Left colon (tissue), 2 donors: ENCODE measurements around the gene FBLN2. TPM values are rescaled to one million over a fixed set of nuclear protein-coding genes. Genes with fewer than 3 reads are reported as not detected.

Source experiments
- ATAC-seq: fragments of 200-7000 bp; cut with Tn5 transposase; one replicate; pipeline ENCODE4 v1.9.1; 2020; ENCODE audit warnings: mild to moderate bottlenecking, moderate library complexity
- DNase-seq, 2 donors: peaks; one replicate each; pipeline ENCODE4 v3.0.0-alpha.2; 2020
- intact Hi-C, 2 donors: fragments of 100-400 bp; cut with DNase I in 1 of 2; cut with micrococcal nuclease in 1 of 2; formaldehyde crosslinking; loops; one replicate each; pipeline versions ENCODE4 v1.11.2 to v1.14.0; 2022; cut with DNase I, micrococcal nuclease
- total RNA-seq, 2 donors: library from RNA; stranded (reverse); fragmentation: NEBNext Ultra II Directional; extraction: Animal tissue kit (Norgen Biotek cat#: 25700); gene quantifications; one replicate each; pipeline ENCODE4 v1.2.1, GENCODE V29; 2021
- donor health status: DM: no; HTN: no; CAD: no.
- donor health status: DM: yes; HTN: yes; CAD: no.

The FBLN2 gene
- total RNA-seq, 2 donors from 2014 or later, result 20.7 to 22.8 TPM

DNA sequence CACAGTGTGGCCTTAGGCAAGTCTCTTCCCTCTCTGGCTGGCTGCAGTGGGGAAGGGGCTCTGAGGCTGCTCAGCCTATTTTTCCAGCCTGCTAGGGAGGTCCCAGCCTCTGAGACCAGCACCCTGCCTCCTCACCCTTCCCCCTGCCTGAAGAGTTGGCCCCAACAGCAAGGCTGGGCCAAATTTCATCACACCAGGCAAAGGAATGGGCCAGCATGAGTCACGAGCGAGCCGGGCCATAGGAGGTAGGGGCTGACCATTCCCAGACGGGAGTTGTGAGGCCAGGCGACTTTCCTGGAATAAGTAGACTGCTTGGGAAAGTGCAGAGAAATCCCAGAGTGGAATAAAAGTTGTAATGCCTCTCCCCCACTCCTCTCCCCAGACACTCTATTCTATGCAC is 5.7 kb upstream of the FBLN2 start:
- DNase-seq (no peak), ATAC-seq (no peak)

GRCh38 chr3:13544293-13544831 is 4.6 kb upstream of the FBLN2 start:
- no peak for ATAC-seq
- intact Hi-C loops, result no loop called here
- DNase-seq, result no peak

More for the DNA sequence above, 5.7 kb upstream of the FBLN2 start:
- intact Hi-C loops, result no loop called here

DNA sequence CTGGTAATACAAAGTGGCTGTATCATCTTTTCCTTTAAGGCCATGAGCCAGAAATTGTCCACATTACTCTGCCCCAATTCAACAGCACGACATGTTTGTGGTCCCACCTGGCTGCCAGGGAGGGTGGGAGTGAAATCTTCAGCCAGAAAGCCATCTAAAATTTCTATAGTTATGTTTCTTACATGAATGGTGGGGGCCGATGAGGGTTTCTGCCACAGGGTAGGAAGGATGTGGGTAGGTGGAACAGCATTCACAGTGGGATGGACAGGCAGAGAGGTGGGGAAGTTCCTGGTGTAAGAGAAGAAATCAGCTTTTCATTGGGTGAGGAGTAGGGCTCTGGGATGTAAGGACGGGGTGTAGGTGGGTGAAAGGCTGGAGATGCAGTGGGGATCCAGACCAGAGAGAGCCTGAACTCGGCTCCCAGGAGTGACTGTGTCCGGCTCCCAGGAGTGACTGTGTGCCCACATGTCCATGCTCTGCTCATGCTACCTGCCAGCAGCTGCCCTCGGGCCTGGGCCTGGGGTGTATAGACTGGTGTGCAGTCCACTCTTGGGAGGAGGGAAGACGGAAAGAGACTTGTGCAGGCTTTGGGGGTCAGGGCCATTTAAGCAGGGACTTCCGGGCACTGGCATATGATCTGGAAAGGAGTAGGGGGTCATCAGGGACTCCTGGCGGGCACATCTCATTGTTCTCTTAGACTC is 3.8 kb upstream of the FBLN2 start:
- ATAC-seq (no peak), DNase-seq (no peak)
- intact Hi-C loops, result no loop called here

DNA sequence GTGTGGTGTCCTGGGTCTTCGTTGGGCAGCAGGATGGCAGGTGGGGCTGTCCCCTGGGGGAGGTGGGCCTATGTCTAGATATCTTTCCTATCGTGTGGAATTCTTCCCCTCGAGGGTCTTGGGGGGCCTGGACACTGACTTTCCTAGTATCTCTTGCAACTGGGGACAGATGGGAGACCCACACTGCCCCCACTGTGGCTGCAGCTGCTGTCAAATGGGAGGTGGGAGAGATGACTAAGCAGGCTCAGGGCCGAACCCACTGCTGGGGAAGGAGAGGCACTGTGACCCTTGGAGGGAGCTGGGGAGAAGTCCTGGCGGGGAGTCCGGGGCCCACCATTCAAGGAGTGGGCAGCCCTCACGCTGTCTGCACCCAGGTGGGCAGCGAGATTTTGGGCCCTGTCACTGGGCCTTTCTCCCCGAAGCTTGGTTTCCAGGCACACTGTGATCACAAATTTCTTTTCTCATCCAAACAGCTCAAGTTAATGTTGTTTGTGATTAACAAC is 2.9 kb upstream of the FBLN2 start:
- DNase-seq, result no peak
- ATAC-seq, result no peak
- intact Hi-C loops, result no loop called here

- ATAC-seq, result no peak
- intact Hi-C loops, result no loop called here
- DNase-seq, result no peak
Observed at GRCh38 chr3:13546667-13547171, 2.2 kb upstream of the FBLN2 start.

GRCh38 chr3:13547591-13548371 is 1.1 kb upstream of the FBLN2 start:
- DNase-seq (no peak), ATAC-seq (no peak)
- intact Hi-C loops, result no loop called here

DNA sequence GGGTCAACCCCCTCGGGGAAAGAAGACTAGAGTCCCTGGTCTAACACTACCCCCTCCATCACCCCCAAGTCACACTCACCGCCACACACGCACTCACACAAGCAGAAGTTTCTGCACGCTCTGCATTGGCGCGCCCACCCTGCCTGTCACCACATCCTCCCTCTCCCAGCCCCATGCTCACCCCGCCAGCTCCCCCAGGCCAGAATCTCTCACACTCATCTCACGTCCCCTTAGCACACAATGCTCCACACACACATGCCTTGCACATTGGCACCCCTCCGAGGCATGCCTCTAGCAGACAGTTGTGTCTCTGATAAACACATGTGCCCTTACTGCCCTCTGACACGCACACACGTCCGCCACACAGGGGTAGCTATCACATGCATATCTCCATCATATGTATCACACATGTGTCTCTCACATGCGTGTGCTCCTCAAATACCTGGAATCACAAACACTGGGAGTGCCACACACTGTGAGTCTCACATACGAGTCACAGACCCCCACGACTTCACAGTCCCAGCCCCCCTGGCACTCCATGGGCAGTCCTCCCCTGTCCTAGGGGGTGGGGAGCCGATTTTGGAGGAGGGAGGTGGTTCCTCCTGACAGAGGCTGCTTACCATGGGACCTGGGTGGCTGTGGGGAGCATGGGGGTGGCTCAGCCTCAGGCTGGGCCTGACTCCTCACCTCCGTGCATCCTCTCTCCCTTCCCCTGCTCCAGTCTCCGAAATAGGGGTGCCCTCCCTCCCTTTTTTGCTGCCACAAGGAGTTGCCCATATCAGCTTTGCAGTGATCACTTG is 898 bp downstream of the FBLN2 start:
- DNase-seq, result no peak
- no peak for ATAC-seq
- intact Hi-C loops, result no loop called here

GRCh38 chr3:13550423-13550690 is 1.4 kb downstream of the FBLN2 start:
- DNase-seq, result no peak

DNA sequence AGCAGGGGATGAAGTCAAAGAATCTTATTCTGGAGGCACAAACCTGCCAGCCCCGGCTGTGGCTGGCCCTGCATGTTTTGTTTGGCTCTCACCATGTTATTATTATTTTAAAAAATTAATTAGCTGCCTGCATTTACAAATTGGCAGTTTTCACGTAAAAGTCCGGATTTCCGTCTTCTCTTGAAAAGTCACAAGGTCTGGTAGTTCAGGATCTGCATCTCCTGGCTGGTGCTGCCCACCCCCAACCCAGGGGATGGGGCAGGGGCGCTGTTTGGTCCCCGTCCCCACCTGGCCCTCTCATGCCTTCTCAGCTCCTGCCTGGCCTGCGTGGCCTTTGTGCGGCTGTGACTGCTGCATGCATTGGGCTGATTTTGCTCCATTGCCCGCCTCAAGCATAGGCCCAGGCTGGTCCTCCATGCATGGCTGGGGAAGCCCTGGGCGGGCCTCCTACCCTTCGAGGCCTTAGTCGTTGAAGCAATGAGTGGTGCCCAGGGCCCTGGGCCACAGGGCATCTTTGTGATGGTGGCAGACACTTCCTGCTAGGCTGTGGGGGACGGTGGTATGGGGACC is 2.0 kb downstream of the FBLN2 start:
- intact Hi-C loops, result no loop called here
- ATAC-seq, result no peak

More at GRCh38 chr3:13550423-13550690, 1.4 kb downstream of the FBLN2 start:
- ATAC-seq, result no peak
- intact Hi-C loops, result no loop called here

DNA sequence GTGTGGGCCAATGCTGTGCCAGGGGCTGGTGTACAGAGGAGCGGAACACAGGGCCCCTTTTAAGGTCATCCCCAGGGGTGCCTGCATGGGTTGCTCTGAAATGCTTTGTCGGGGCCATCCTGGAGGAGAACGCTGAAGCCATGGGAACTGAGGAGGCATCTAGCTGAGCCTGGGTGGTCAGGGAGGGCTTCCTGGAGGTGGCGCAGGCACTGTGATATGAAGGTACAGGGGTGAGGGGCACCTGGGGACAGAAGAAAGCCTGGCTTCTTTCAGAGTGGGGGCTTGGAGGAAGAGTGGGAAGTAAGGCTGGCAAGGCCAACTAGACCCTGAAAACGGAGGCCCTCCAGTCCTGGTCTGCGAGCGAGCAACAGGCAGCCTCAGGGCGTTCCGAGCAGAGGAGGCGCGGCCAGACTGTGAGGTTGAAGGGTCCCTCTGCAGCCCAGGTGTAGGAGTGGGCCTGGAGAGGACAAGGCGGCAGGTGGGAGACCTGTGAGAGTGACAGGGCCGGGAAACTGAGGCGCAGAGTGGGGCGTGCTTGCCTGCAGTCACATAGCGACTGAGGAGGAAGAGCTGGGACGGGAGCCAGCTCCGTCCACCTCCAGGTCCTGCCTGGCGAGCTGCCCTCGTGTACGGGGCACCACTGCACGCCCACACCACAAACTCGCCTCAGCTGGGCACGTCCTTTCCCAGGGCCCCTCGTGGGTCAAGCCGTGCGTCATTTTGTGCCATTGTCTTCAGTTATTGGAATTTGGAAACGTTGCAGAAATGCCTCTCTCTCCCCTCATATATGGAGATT is 4.1 kb downstream of the FBLN2 start:
- DNase-seq, result no peak
- intact Hi-C loops, result no loop called here

More for the DNA sequence above, 2.0 kb downstream of the FBLN2 start:
- DNase-seq, result no peak

DNA sequence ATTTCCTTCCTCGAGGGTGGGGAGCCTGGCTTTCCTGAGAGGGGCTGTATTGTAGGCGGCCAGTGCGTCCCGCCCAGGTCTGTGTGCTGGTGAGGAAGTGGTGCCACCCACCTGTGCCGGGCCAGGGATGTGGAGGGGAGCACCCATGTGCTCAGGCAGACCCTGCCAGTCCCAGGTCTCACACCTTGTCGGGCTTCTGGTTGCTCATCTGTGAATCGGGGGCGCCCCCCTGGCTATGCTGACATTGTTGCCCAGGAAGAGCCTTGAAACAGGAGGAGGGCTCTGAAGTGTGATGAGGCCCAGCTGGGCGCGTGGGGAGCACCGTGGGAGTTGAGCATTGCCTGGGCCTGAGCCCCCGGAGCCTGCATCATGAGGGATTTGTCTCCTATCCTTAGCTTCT is 4.8 kb downstream of the FBLN2 start:
- ATAC-seq, result no peak
- intact Hi-C loops, result no loop called here

More for the DNA sequence above, 4.1 kb downstream of the FBLN2 start:
- ATAC-seq, result no peak

GRCh38 chr3:13555753-13556152 is 6.8 kb downstream of the FBLN2 start:
- intact Hi-C loops, result no loop called here
- ATAC-seq (no peak), DNase-seq (no peak)

More for the DNA sequence above, 4.8 kb downstream of the FBLN2 start:
- DNase-seq, result no peak

- DNase-seq, result no peak
- intact Hi-C loops, result no loop called here
- no peak for ATAC-seq
Observed at GRCh38 chr3:13556207-13556606, 7.3 kb downstream of the FBLN2 start.

GRCh38 chr3:13556917-13557316 is 8.0 kb downstream of the FBLN2 start:
- intact Hi-C loops, result no loop called here
- ATAC-seq (no peak), DNase-seq (no peak)

DNA sequence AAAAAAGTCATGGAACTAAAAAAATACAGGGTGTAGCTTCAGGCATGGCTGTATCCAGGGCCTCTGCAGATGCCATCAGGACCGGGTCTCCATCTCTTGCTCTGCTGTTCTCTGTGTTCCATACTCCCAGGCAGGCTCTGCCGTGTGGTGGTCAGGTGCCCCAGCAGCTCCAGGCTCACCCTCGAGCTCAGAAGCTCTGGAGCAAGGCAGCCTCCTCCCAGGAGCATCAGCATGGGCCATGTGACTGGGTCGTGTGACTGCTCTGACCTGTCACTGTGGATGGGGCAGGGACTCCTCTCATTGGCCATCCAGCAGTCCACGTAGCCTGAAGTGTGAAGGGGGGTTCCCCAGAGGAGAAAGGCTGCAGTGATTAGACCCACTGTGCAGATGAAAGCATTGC is 8.5 kb downstream of the FBLN2 start:
- intact Hi-C loops, result no loop called here
- ATAC-seq, result no peak

GRCh38 chr3:13557926-13558325 is 9.0 kb downstream of the FBLN2 start:
- intact Hi-C loops, result no loop called here
- DNase-seq (no peak), ATAC-seq (no peak)

More for the DNA sequence above, 8.5 kb downstream of the FBLN2 start:
- DNase-seq, result no peak

DNA sequence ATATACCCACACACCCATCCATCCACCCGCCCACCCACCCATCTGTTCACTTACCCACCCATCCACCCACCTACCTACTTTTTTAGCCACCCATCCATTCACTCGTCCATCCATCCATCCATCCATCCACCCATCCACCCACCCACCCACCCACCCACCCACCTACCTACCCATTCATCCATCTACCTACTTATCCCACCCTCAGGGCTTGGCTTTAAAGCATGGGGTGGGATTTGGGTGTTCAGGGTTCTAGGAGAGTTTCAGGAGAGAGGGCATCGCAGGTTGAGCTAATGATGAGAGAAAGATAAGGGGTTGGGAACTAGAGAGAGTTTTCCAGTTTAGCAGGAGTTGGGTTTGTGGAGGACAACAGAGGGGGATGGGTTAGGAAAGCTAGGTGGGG is 9.7 kb downstream of the FBLN2 start:
- ATAC-seq, result no peak
- DNase-seq, result no peak
- intact Hi-C loops, result no loop called here
